DOHH2 (cell line): ENCODE results near the gene RNF212.
"Not testable (repeated sequence)": the region's sequence is repeated elsewhere in the genome, so short reads cannot be mapped to it uniquely, and the experiment has no call there.

Source experiments
- H3F3A ChIP-seq: fragments of 200-600 bp; sonication (generic), shearing (Covaris generic); 2 replicates; pipeline ENCODE4 v1.6.0; 2016; ENCODE audit warnings: antibody characterized with exemption, mild to moderate bottlenecking; ENCODE audit not compliant: control insufficient read depth, insufficient read depth
- H3K27ac ChIP-seq: fragments of 200-600 bp; sonication (generic); 2 replicates; pipeline ENCODE4 v1.5.1; 2014; ENCODE audit warnings: low read depth, mild to moderate bottlenecking, low read length, moderate library complexity
- H3K27me3 ChIP-seq: fragments of 200-600 bp; sonication (generic); 2 replicates; pipeline ENCODE4 v1.6.1; 2014; ENCODE audit warnings: mild to moderate bottlenecking, low read length, mixed read lengths; ENCODE audit not compliant: control insufficient read depth
- H3K36me3 ChIP-seq: fragments of 200-600 bp; sonication (generic); 2 replicates; pipeline ENCODE4 v1.6.1; 2014; ENCODE audit warnings: mild to moderate bottlenecking, low read length, moderate library complexity, mixed read lengths; ENCODE audit not compliant: control insufficient read depth
- H3K4me1 ChIP-seq: fragments of 200-600 bp; sonication (generic); 2 replicates; pipeline ENCODE4 v1.6.1; 2014; ENCODE audit warnings: mild to moderate bottlenecking, low read length, mixed read lengths; ENCODE audit not compliant: control insufficient read depth
- H3K4me2 ChIP-seq: fragments of 200-600 bp; sonication (generic); 2 replicates; pipeline ENCODE4 v1.6.0; 2014; ENCODE audit warnings: mild to moderate bottlenecking, low read length, moderate library complexity
- H3K4me3 ChIP-seq: fragments of 200-600 bp; sonication (generic); 2 replicates; pipeline ENCODE4 v1.5.1; 2014; ENCODE audit warnings: mild to moderate bottlenecking, low read length, mixed read lengths
- H3K79me2 ChIP-seq: fragments of 200-600 bp; sonication (generic); 2 replicates; pipeline ENCODE4 v1.6.1; 2014; ENCODE audit warnings: mild to moderate bottlenecking, low read length, mixed read lengths; ENCODE audit not compliant: control insufficient read depth
- H3K9me2 ChIP-seq: fragments of 200-600 bp; sonication (generic); replicated peaks from 2 replicates; pipeline ENCODE4 v1.6.1; 2014; ENCODE audit warnings: mild to moderate bottlenecking, low read length, mixed read lengths; ENCODE audit not compliant: control insufficient read depth
- H3K9me3 ChIP-seq: fragments of 200-600 bp; sonication (generic); 2 replicates; pipeline ENCODE4 v1.6.1; 2014; ENCODE audit warnings: antibody characterized with exemption, low read length, mixed read lengths; ENCODE audit not compliant: control insufficient read depth, insufficient read depth
- H4K20me1 ChIP-seq: fragments of 200-600 bp; sonication (generic); 2 replicates; pipeline ENCODE4 v1.6.0; 2014; ENCODE audit warnings: low read depth, mild to moderate bottlenecking, antibody characterized with exemption, low read length, moderate library complexity; ENCODE audit not compliant: control insufficient read depth, insufficient read depth
- CTCF ChIP-seq: fragments of 200-600 bp; sonication (generic); IDR thresholded peaks from one replicate; pipeline ENCODE4 v1.5.1; 2014; ENCODE audit warnings: antibody characterized with exemption, mild to moderate bottlenecking, low read depth, low read length; ENCODE audit not compliant: poor library complexity, severe bottlenecking
- EZH2phosphoT487 ChIP-seq: fragments of 200-600 bp; sonication (generic); IDR thresholded peaks from 2 replicates; pipeline ENCODE4 v1.6.1; 2017; ENCODE audit warnings: borderline replicate concordance, mild to moderate bottlenecking, antibody characterized with exemption, low read length, moderate library complexity, mixed read lengths

The RNF212 gene

GRCh38 chr4:1126506-1126905 lies 13.1 kb upstream of the RNF212 start:
- H4K20me1 ChIP-seq, result no peaks in the 10 kb centered on the region
- no peak overlapping the region for H3K27ac ChIP-seq
- H3K4me3 ChIP-seq, result no peak overlapping the region
- peaks cover 5% of the 10 kb centered on the region for H3K4me1 ChIP-seq
- H3K27me3 ChIP-seq, result peaks cover 22% of the 10 kb centered on the region
- H3K9me2 ChIP-seq, result no peaks in the 10 kb centered on the region
- H3K79me2 ChIP-seq, result no peaks in the 10 kb centered on the region
- no peaks in the 10 kb centered on the region for H3K9me3 ChIP-seq
- TF ChIP-seq CTCF, result no peak
- TF ChIP-seq EZH2phosphoT487, result no peak
- no peak overlapping the region for H3K4me2 ChIP-seq
- H3K36me3 ChIP-seq, result no peaks in the 10 kb centered on the region
- no peaks in the 10 kb centered on the region for H3F3A ChIP-seq

GRCh38 chr4:1125466-1125865 lies 12.1 kb upstream of the RNF212 start:
- H3K36me3 ChIP-seq, H3K4me3 ChIP-seq, H3K4me1 ChIP-seq, H3F3A ChIP-seq, H3K79me2 ChIP-seq, H3K9me2 ChIP-seq, H4K20me1 ChIP-seq, H3K27ac ChIP-seq, H3K4me2 ChIP-seq, H3K9me3 ChIP-seq: not testable (repeated sequence)
- peaks cover 26% of the 10 kb centered on the region for H3K27me3 ChIP-seq

GRCh38 chr4:1124818-1125217 lies 11.5 kb upstream of the RNF212 start:
- Histone ChIP-seq H3F3A (no peaks in the 10 kb centered on the region), H3K36me3 (no peaks in the 10 kb centered on the region), H3K9me3 (no peaks in the 10 kb centered on the region), H3K27ac (no peak overlapping the region), H4K20me1 (no peaks in the 10 kb centered on the region), H3K4me3 (no peak overlapping the region), H3K9me2 (no peaks in the 10 kb centered on the region), H3K27me3 (peaks cover 26% of the 10 kb centered on the region), H3K4me1 (no peaks in the 10 kb centered on the region), H3K79me2 (no peaks in the 10 kb centered on the region), H3K4me2 (no peak overlapping the region)
- TF ChIP-seq EZH2phosphoT487 (no peak), CTCF (no peak)

- no peak overlapping the region for H3K4me3 ChIP-seq
- no peaks in the 10 kb centered on the region for H3K4me1 ChIP-seq
- no peaks in the 10 kb centered on the region for H3K79me2 ChIP-seq
- H3K4me2 ChIP-seq, result no peak overlapping the region
- no peaks in the 10 kb centered on the region for H3K36me3 ChIP-seq
- peaks cover 21% of the 10 kb centered on the region for H3K27me3 ChIP-seq
- H3K9me3 ChIP-seq, result no peaks in the 10 kb centered on the region
- H3F3A ChIP-seq, result no peaks in the 10 kb centered on the region
- no peaks in the 10 kb centered on the region for H4K20me1 ChIP-seq
- no peak overlapping the region for H3K27ac ChIP-seq
- TF ChIP-seq CTCF (no peak), EZH2phosphoT487 (no peak)
- no peaks in the 10 kb centered on the region for H3K9me2 ChIP-seq
Observed at GRCh38 chr4:1122505-1122904, 9.1 kb upstream of the RNF212 start.
